LNCaP clone FGC (cell line): ENCODE measurements around the gene PRXL2A.

Source experiments
- DNase-seq: peaks from one replicate; pipeline ENCODE4 v3.0.0-alpha.2; 2011; ENCODE audit warnings: low read depth
- H3K4me3 ChIP-seq: 2 replicates; pipeline ENCODE4 v1.5.1; 2011; ENCODE audit warnings: mild to moderate bottlenecking, low read depth, low read length, control low read depth
- TF ChIP-seq, protein P1 (sequence below): IDR thresholded peaks from 2 replicates; pipeline ENCODE4 v1.5.1; 2012; ENCODE audit warnings: mild to moderate bottlenecking; ENCODE audit not compliant: control insufficient read depth, insufficient read depth; ENCODE audit errors: extremely low read depth

The PRXL2A gene

GRCh38 chr10:80410578-80411145 is 2.3 kb downstream of the PRXL2A start:
- DNase-seq = no peak
- TF ChIP-seq, protein P1, sequence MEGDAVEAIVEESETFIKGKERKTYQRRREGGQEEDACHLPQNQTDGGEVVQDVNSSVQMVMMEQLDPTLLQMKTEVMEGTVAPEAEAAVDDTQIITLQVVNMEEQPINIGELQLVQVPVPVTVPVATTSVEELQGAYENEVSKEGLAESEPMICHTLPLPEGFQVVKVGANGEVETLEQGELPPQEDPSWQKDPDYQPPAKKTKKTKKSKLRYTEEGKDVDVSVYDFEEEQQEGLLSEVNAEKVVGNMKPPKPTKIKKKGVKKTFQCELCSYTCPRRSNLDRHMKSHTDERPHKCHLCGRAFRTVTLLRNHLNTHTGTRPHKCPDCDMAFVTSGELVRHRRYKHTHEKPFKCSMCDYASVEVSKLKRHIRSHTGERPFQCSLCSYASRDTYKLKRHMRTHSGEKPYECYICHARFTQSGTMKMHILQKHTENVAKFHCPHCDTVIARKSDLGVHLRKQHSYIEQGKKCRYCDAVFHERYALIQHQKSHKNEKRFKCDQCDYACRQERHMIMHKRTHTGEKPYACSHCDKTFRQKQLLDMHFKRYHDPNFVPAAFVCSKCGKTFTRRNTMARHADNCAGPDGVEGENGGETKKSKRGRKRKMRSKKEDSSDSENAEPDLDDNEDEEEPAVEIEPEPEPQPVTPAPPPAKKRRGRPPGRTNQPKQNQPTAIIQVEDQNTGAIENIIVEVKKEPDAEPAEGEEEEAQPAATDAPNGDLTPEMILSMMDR = no peak
- no peak overlapping the region for H3K4me3 ChIP-seq

- TF ChIP-seq, protein P1 = no peak
- no peak overlapping the region for H3K4me3 ChIP-seq
- no peak for DNase-seq
These were observed 2.9 kb downstream of the PRXL2A start for GRCh38 chr10:80411267-80411668.

GRCh38 chr10:80411681-80412220 is 3.4 kb downstream of the PRXL2A start:
- DNase-seq = no peak
- H3K4me3 ChIP-seq = no peak overlapping the region
- TF ChIP-seq, protein P1 = no peak

DNA sequence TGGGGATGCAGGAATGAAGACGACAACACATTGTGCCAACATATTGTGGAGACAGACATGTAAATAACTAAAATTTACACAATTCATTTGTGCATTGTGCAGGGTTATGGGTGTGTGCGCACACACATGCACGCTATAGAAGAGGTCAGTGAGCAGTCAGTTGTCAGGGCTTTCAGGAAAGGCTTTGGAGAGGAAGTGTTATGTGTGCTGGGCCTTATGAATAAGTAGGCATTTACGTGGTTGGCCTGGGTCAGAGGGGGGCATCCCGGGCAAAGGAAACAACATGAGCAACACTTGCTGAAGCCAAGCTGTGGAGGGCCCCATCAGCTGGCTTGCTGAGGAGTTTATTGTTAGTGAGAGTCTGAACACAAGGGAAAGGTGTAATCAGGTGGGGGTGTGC is 4.1 kb downstream of the PRXL2A start:
- TF ChIP-seq, protein P1 = no peak
- DNase-seq = no peak
- no peak overlapping the region for H3K4me3 ChIP-seq

- H3K4me3 ChIP-seq = no peak overlapping the region
- DNase-seq = no peak
- TF ChIP-seq, protein P1 = no peak
These were observed 5.1 kb downstream of the PRXL2A start for GRCh38 chr10:80413271-80413996.

GRCh38 chr10:80414142-80414895 is 6.0 kb downstream of the PRXL2A start:
- peak; percentile 67 for DNase-seq
- TF ChIP-seq, protein P1 = no peak
- no peak overlapping the region for H3K4me3 ChIP-seq
